ENCODE results near the gene SLC6A19. TPM values are rescaled to one million over a fixed set of nuclear protein-coding genes. Genes with fewer than 3 reads are reported as not detected.

Gene SLC6A19
- total RNA-seq, 2 experiments from 2014 or later = not detected

DNA sequence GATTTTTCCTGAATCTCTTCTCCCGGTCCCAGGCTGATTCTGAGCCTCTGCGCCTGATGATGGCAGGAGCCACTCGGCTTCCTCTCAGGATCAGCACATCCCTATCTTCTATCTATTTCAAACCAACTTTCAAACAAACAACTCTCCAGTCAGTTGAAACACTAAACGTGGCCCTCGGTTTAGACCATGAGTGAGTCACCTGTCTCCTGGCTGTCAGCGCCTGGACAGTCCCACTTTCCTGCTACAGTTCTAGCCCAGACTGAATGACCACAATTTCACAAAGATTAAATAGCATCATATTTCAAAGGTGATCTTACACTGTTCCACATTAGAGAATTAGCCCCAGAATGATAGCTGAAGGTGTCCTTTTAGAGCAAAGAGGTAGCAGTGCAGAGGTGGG lies 6.2 kb downstream of the SLC6A19 start:
- Histone ChIP-seq H3K4me1 (ENCODE audit: insufficient read depth, low read length) (no peaks in the 10 kb centered on the region), H3K9me3 (ENCODE audit: control insufficient read depth in 1 of 2, insufficient read depth in 1 of 2, low read length in 2 of 2) (no peaks in the 10 kb centered on the region), H3K36me3 (ENCODE audit: insufficient read depth, low read length) (no peaks in the 10 kb centered on the region), H3K27ac (ENCODE audit: low read depth in 1 of 2, low read length in 2 of 2) (no peak overlapping the region), H3K27me3 (ENCODE audit: control insufficient read depth in 1 of 2, insufficient read depth in 2 of 2, low read length in 2 of 2) (no peaks in the 10 kb centered on the region), H3K4me3 (ENCODE audit: low read length) (no peak overlapping the region)
- ATAC-seq (ENCODE audit: poor library complexity) (no peak), DNase-seq (no peak)
- Mint-ChIP-seq H3K4me1 (ENCODE audit: low read depth) (no peaks in the 10 kb centered on the region), H3K36me3 (ENCODE audit: low read depth) (no peaks in the 10 kb centered on the region), H3K27ac (no peak overlapping the region), H3K27me3 (no peaks in the 10 kb centered on the region), H3K4me3 (no peak overlapping the region), H3K9me3 (no peaks in the 10 kb centered on the region)
- intact Hi-C loops (cut with DNase I, micrococcal nuclease) = no loop called here
- ChIA-PET CTCF (no interaction called here), POLR2A (no interaction called here)
- no peak for TF ChIP-seq CTCF (IDR thresholded peaks at IDR 0.05)

DNA sequence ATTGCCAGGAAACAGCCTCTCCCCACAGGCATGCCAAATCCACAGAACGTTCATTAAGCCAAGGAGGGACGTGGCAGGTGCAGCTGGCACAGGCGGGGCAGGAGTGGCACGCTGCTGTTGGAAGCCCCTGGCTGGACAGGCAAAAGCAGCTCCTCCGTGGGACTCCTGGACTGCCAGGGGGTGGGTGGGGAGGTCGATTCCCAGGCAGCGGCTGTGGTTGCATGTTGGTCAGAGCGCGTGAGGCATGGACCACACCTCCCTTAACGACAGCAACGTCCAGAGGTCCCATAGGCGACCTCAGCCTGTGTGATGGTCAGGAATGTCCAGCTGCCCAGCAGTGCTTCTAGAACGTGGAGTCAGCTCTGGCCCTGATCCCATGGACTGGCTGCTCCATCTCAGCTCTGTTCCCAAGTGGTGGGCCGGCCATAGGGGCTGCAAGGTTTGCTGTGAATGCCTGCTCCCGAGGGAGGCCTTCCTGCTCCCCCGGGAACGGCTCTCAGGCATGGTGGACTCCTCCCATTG lies 6.9 kb downstream of the SLC6A19 start:
- ChIA-PET POLR2A (no interaction called here), CTCF (no interaction called here)
- no peak overlapping the region for H3K4me3 ChIP-seq (ENCODE audit: low read length)
- no peaks in the 10 kb centered on the region for H3K27me3 Mint-ChIP-seq
- no peak overlapping the region for H3K27ac ChIP-seq (ENCODE audit: low read depth in 1 of 2, low read length in 2 of 2)
- no peaks in the 10 kb centered on the region for H3K4me1 ChIP-seq (ENCODE audit: insufficient read depth, low read length)
- no peak for ATAC-seq (ENCODE audit: poor library complexity)
- no peaks in the 10 kb centered on the region for H3K36me3 ChIP-seq (ENCODE audit: insufficient read depth, low read length)
- H3K4me1 Mint-ChIP-seq (ENCODE audit: low read depth) = no peaks in the 10 kb centered on the region
- H3K27ac Mint-ChIP-seq = no peak overlapping the region
- H3K4me3 Mint-ChIP-seq = no peak overlapping the region
- H3K36me3 Mint-ChIP-seq (ENCODE audit: low read depth) = no peaks in the 10 kb centered on the region
- no peak for DNase-seq
- H3K9me3 ChIP-seq (ENCODE audit: control insufficient read depth in 1 of 2, insufficient read depth in 1 of 2, low read length in 2 of 2) = no peaks in the 10 kb centered on the region
- H3K27me3 ChIP-seq (ENCODE audit: control insufficient read depth in 1 of 2, insufficient read depth in 2 of 2, low read length in 2 of 2) = no peaks in the 10 kb centered on the region
- intact Hi-C loops (cut with DNase I, micrococcal nuclease) = no loop called here
- H3K9me3 Mint-ChIP-seq = no peaks in the 10 kb centered on the region
- no peak for TF ChIP-seq CTCF (IDR thresholded peaks at IDR 0.05)

GRCh38 chr5:1208743-1209488 lies 7.5 kb downstream of the SLC6A19 start:
- no peak overlapping the region for H3K4me3 ChIP-seq (ENCODE audit: low read length)
- no peak for DNase-seq
- no peak for TF ChIP-seq CTCF (IDR thresholded peaks at IDR 0.05)
- intact Hi-C loops (cut with DNase I, micrococcal nuclease) = no loop called here
- H3K4me1 ChIP-seq (ENCODE audit: insufficient read depth, low read length) = no peaks in the 10 kb centered on the region
- Mint-ChIP-seq H3K27me3 (no peaks in the 10 kb centered on the region), H3K36me3 (ENCODE audit: low read depth) (no peaks in the 10 kb centered on the region), H3K4me1 (ENCODE audit: low read depth) (no peaks in the 10 kb centered on the region), H3K4me3 (no peak overlapping the region), H3K9me3 (no peaks in the 10 kb centered on the region), H3K27ac (no peak overlapping the region)
- H3K27me3 ChIP-seq (ENCODE audit: control insufficient read depth in 1 of 2, insufficient read depth in 2 of 2, low read length in 2 of 2) = no peaks in the 10 kb centered on the region
- CTCF ChIA-PET = no interaction called here
- H3K27ac ChIP-seq (ENCODE audit: low read depth in 1 of 2, low read length in 2 of 2) = no peak overlapping the region
- ATAC-seq (ENCODE audit: poor library complexity) = no peak
- no peaks in the 10 kb centered on the region for H3K9me3 ChIP-seq (ENCODE audit: control insufficient read depth in 1 of 2, insufficient read depth in 1 of 2, low read length in 2 of 2)
- H3K36me3 ChIP-seq (ENCODE audit: insufficient read depth, low read length) = no peaks in the 10 kb centered on the region
- POLR2A ChIA-PET = no interaction called here
